CD4-positive, CD25-positive, alpha-beta regulatory T cell (primary cell): ENCODE measurements around the gene CADM3. TPM values are rescaled to one million over a fixed set of nuclear protein-coding genes. Genes with fewer than 3 reads are reported as not detected.
A peak's percentile ranks its signal among the peaks of the same experiment; 100 is the strongest.

Source experiments
- ATAC-seq, 2 donors: fragments of 150-1000 bp; cut with Tn5 transposase; one replicate each; pipeline ENCODE4 v1.10.0; 2021; ENCODE audit warnings: low read depth in 2 of 2, moderate number of reproducible peaks in 2 of 2, moderate library complexity in 1 of 2
- DNase-seq, 3 donors: peaks; one replicate each; pipeline versions ENCODE4 v3.0.0 to v3.0.0-alpha.2; 2012 to 2022; ENCODE audit warnings: mixed read lengths in 1 of 3
- H3K27ac ChIP-seq: one replicate; pipeline ENCODE4 v1.7.0; 2013; ENCODE audit warnings: mild to moderate bottlenecking, low read length; ENCODE audit not compliant: insufficient read depth, poor library complexity, severe bottlenecking
- H3K27me3 ChIP-seq: one replicate; pipeline ENCODE4 v1.7.0; 2013; ENCODE audit warnings: low read length; ENCODE audit not compliant: control insufficient read depth, insufficient read depth
- H3K36me3 ChIP-seq: one replicate; pipeline ENCODE4 v1.7.0; 2013; ENCODE audit warnings: mild to moderate bottlenecking, low read length, moderate library complexity; ENCODE audit not compliant: control insufficient read depth, insufficient read depth
- H3K4me1 ChIP-seq: 2 replicates; pipeline ENCODE4 v1.7.0; 2013; ENCODE audit warnings: mild to moderate bottlenecking, low read length; ENCODE audit not compliant: insufficient read depth, control insufficient read depth, poor library complexity, severe bottlenecking
- H3K4me3 ChIP-seq: one replicate; pipeline ENCODE4 v1.7.0; 2013; ENCODE audit warnings: low read depth, mild to moderate bottlenecking, low read length, moderate library complexity
- H3K9me3 ChIP-seq, 2 experiments: 1 replicate in 1 of 2; 2 replicates in 1 of 2; pipeline ENCODE4 v1.7.0; 2013; ENCODE audit warnings: low read length in 2 of 2, mild to moderate bottlenecking in 1 of 2, moderate library complexity in 1 of 2; ENCODE audit not compliant: control insufficient read depth in 2 of 2
- H3K27ac Mint-ChIP-seq, 3 donors: one replicate each; pipeline ENCODE4 v1.8.0; 2020 to 2022; ENCODE audit warnings: mild to moderate bottlenecking in 3 of 3, mixed read lengths in 3 of 3, moderate library complexity in 2 of 3
- H3K27me3 Mint-ChIP-seq: one replicate; pipeline ENCODE4 v1.8.0; 2022; ENCODE audit warnings: mild to moderate bottlenecking, mixed read lengths
- H3K36me3 Mint-ChIP-seq: one replicate; pipeline ENCODE4 v1.8.0; 2020; ENCODE audit warnings: mixed read lengths
- H3K4me1 Mint-ChIP-seq, 4 donors: one replicate each; pipeline ENCODE4 v1.8.0; 2020 to 2022; ENCODE audit warnings: mixed read lengths in 4 of 4, mild to moderate bottlenecking in 1 of 4
- H3K4me3 Mint-ChIP-seq, 4 donors: one replicate each; pipeline ENCODE4 v1.8.0; 2020 to 2022; ENCODE audit warnings: mild to moderate bottlenecking in 4 of 4, mixed read lengths in 4 of 4, moderate library complexity in 3 of 4
- H3K9me3 Mint-ChIP-seq, 7 donors: one replicate each; pipeline ENCODE4 v1.8.0; 2020 to 2022; ENCODE audit warnings: mixed read lengths in 7 of 7, mild to moderate bottlenecking in 3 of 7, moderate library complexity in 2 of 7
- polyA plus RNA-seq, 4 donors: library from polyadenylated mRNA; unstranded; fragments of 300-500 nt; fragmentation: Illumina TruSeq; gene quantifications; one replicate each; pipeline ENCODE4 v1.2.3, GENCODE V29; 2021
- total RNA-seq: library from RNA; stranded (reverse); gene quantifications from one replicate; pipeline ENCODE4 v1.2.3, GENCODE V29; 2022

Gene CADM3
- total and polyA plus RNA-seq, 5 donors from 2014 or later, result not detected

GRCh38 chr1:159187647-159188374 lies 16.4 kb downstream of the CADM3 start:
- no peaks in the 10 kb centered on the region for H3K9me3 ChIP-seq
- Mint-ChIP-seq H3K27me3 (peaks cover 52% of the 10 kb centered on the region), H3K27ac (no peak overlapping the region), H3K36me3 (no peaks in the 10 kb centered on the region), H3K9me3 (peaks cover 0 to 1% (median 0%) of the 10 kb centered on the region in 7 donors), H3K4me3 (no peak overlapping the region), H3K4me1 (peaks cover 2 to 7% (median 4%) of the 10 kb centered on the region in 4 donors)
- H3K4me1 ChIP-seq, result no peaks in the 10 kb centered on the region
- no peak for DNase-seq
- H3K27me3 ChIP-seq, result peaks cover 10% of the 10 kb centered on the region
- no peak overlapping the region for H3K27ac ChIP-seq
- no peak for ATAC-seq
- no peaks in the 10 kb centered on the region for H3K36me3 ChIP-seq
- no peak overlapping the region for H3K4me3 ChIP-seq

GRCh38 chr1:159188375-159188788 lies 17.0 kb downstream of the CADM3 start:
- H3K4me1 Mint-ChIP-seq, result peaks cover 2 to 7% (median 4%) of the 10 kb centered on the region in 4 donors
- peaks cover 57% of the 10 kb centered on the region for H3K27me3 Mint-ChIP-seq
- DNase-seq (no peak), ATAC-seq (no peak)
- H3K27ac Mint-ChIP-seq, result peak overlapping the region in 1 of 3 donors; percentile 82
- no peaks in the 10 kb centered on the region for H3K36me3 Mint-ChIP-seq
- H3K4me3 Mint-ChIP-seq, result no peak overlapping the region
- no peaks in the 10 kb centered on the region for H3K9me3 ChIP-seq
- H3K4me3 ChIP-seq, result no peak overlapping the region
- no peaks in the 10 kb centered on the region for H3K36me3 ChIP-seq
- peaks cover 0 to 1% (median 0%) of the 10 kb centered on the region in 7 donors for H3K9me3 Mint-ChIP-seq
- H3K27ac ChIP-seq, result no peak overlapping the region
- H3K4me1 ChIP-seq, result no peaks in the 10 kb centered on the region
- H3K27me3 ChIP-seq, result peaks cover 8% of the 10 kb centered on the region

GRCh38 chr1:159190441-159190840 lies 19.0 kb downstream of the CADM3 start:
- Mint-ChIP-seq H3K27me3 (peaks cover 57% of the 10 kb centered on the region), H3K4me3 (peak overlapping the region in 1 of 4 donors; percentile 7), H3K9me3 (peaks cover 0 to 1% (median 0%) of the 10 kb centered on the region in 7 donors), H3K36me3 (no peaks in the 10 kb centered on the region), H3K4me1 (peaks cover 2 to 7% (median 4%) of the 10 kb centered on the region in 4 donors), H3K27ac (no peak overlapping the region)
- Histone ChIP-seq H3K4me3 (no peak overlapping the region), H3K4me1 (no peaks in the 10 kb centered on the region), H3K36me3 (no peaks in the 10 kb centered on the region), H3K27ac (no peak overlapping the region), H3K27me3 (peaks cover 9% of the 10 kb centered on the region), H3K9me3 (no peaks in the 10 kb centered on the region)
- ATAC-seq (no peak), DNase-seq (no peak)

- Mint-ChIP-seq H3K4me1 (peaks cover 0 to 2% (median 0%) of the 10 kb centered on the region in 4 donors), H3K36me3 (no peaks in the 10 kb centered on the region), H3K4me3 (no peak overlapping the region), H3K9me3 (no peaks in the 10 kb centered on the region), H3K27ac (no peak overlapping the region), H3K27me3 (peaks cover 29% of the 10 kb centered on the region)
- Histone ChIP-seq H3K27ac (no peak overlapping the region), H3K4me1 (no peaks in the 10 kb centered on the region), H3K4me3 (no peak overlapping the region), H3K27me3 (peaks cover 6% of the 10 kb centered on the region), H3K9me3 (no peaks in the 10 kb centered on the region), H3K36me3 (no peaks in the 10 kb centered on the region)
- DNase-seq, result no peak
- ATAC-seq, result no peak
Observed at GRCh38 chr1:159196543-159196942, 25.1 kb downstream of the CADM3 start.

- no peaks in the 10 kb centered on the region for H3K36me3 Mint-ChIP-seq
- H3K27me3 Mint-ChIP-seq, result peaks cover 26% of the 10 kb centered on the region
- H3K9me3 Mint-ChIP-seq, result peaks cover 0 to 3% (median 0%) of the 10 kb centered on the region in 7 donors
- peak in 1 of 2 donors; percentile 37 for ATAC-seq
- DNase-seq, result peak in 1 of 3 donors; percentile 60
- Histone ChIP-seq H3K36me3 (no peaks in the 10 kb centered on the region), H3K9me3 (no peaks in the 10 kb centered on the region), H3K27me3 (peaks cover 6% of the 10 kb centered on the region), H3K27ac (no peak overlapping the region), H3K4me3 (no peak overlapping the region), H3K4me1 (no peaks in the 10 kb centered on the region)
- H3K27ac Mint-ChIP-seq, result no peak overlapping the region
- no peak overlapping the region for H3K4me3 Mint-ChIP-seq
- peaks cover 0 to 4% (median 0%) of the 10 kb centered on the region in 4 donors for H3K4me1 Mint-ChIP-seq
Observed at GRCh38 chr1:159197561-159198557, 26.4 kb downstream of the CADM3 start.

- Histone ChIP-seq H3K27ac (no peak overlapping the region), H3K9me3 (no peaks in the 10 kb centered on the region), H3K36me3 (no peaks in the 10 kb centered on the region), H3K27me3 (peaks cover 3% of the 10 kb centered on the region), H3K4me3 (no peak overlapping the region), H3K4me1 (no peaks in the 10 kb centered on the region)
- Mint-ChIP-seq H3K36me3 (no peaks in the 10 kb centered on the region), H3K9me3 (peaks cover 0 to 3% (median 0%) of the 10 kb centered on the region in 7 donors), H3K27ac (no peak overlapping the region), H3K27me3 (peaks cover 26% of the 10 kb centered on the region), H3K4me3 (no peak overlapping the region), H3K4me1 (peaks cover 0 to 4% (median 0%) of the 10 kb centered on the region in 4 donors)
- no peak for DNase-seq
- no peak for ATAC-seq
Observed at GRCh38 chr1:159199901-159200300, 28.5 kb downstream of the CADM3 start.

- Mint-ChIP-seq H3K4me1 (peaks cover 0 to 4% (median 0%) of the 10 kb centered on the region in 4 donors), H3K27ac (no peak overlapping the region), H3K4me3 (no peak overlapping the region), H3K9me3 (peaks cover 0 to 3% (median 0%) of the 10 kb centered on the region in 7 donors), H3K36me3 (no peaks in the 10 kb centered on the region), H3K27me3 (peaks cover 29% of the 10 kb centered on the region)
- Histone ChIP-seq H3K27ac (no peak overlapping the region), H3K27me3 (peaks cover 3% of the 10 kb centered on the region), H3K9me3 (no peaks in the 10 kb centered on the region), H3K4me1 (no peaks in the 10 kb centered on the region), H3K36me3 (no peaks in the 10 kb centered on the region), H3K4me3 (no peak overlapping the region)
- no peak for ATAC-seq
- DNase-seq, result no peak
Observed at GRCh38 chr1:159200769-159201168, 29.4 kb downstream of the CADM3 start.
